PC-9 (cell line): Measurements from ENCODE around the gene IL6R. TPM values are rescaled to one million over a fixed set of nuclear protein-coding genes. Genes with fewer than 3 reads are reported as not detected.

Source experiments
- BruUV-seq: library from RNA; stranded (reverse); fragments of 400-500 nt; replicated peaks from 2 replicates; lab custom pipeline; 2021; lab: Mats Ljungman, UMichigan
- CTCF ChIA-PET: fragments of 300-600 bp; sonication (Branson Sonifier 250); formaldehyde crosslinking; loops from one replicate; lab custom pipeline; 2022; ENCODE audit warnings: antibody characterized with exemption; lab: Charles Lee
- POLR2A ChIA-PET: fragments of 300-600 bp; sonication (Branson Sonifier 250); formaldehyde crosslinking; loops from one replicate; lab custom pipeline; 2022; ENCODE audit warnings: antibody characterized with exemption; ENCODE audit not compliant: unreplicated experiment; lab: Charles Lee
- DNase-seq, 2 experiments: peaks; one replicate each; pipeline versions ENCODE4 v3.0.0 to v3.0.0-alpha.2; 2015 to 2022; ENCODE audit warnings: mixed read lengths in 1 of 2
- H2AFZ ChIP-seq: fragments of 200-600 bp; sonication (generic); 2 replicates; pipeline ENCODE4 v1.8.1; 2017; ENCODE audit warnings: antibody characterized with exemption
- H3F3A ChIP-seq: fragments of 200-600 bp; sonication (generic); 2 replicates; pipeline ENCODE4 v1.8.1; 2017; ENCODE audit warnings: antibody characterized with exemption, mild to moderate bottlenecking, low read depth; ENCODE audit not compliant: insufficient read depth
- H3K27ac ChIP-seq: fragments of 200-600 bp; sonication (generic); 2 replicates; pipeline ENCODE4 v1.6.1; 2016; ENCODE audit warnings: mixed run types
- H3K27me3 ChIP-seq: fragments of 200-600 bp; sonication (generic); 2 replicates; pipeline ENCODE4 v1.6.1; 2016; ENCODE audit warnings: low read depth, mixed run types; ENCODE audit not compliant: insufficient read depth
- H3K36me3 ChIP-seq: fragments of 200-600 bp; sonication (generic); 2 replicates; pipeline ENCODE4 v1.6.1; 2016; ENCODE audit warnings: low read depth, mixed run types
- H3K4me1 ChIP-seq: fragments of 200-600 bp; sonication (generic); replicated peaks from 2 replicates; pipeline ENCODE4 v1.6.1; 2016; ENCODE audit warnings: mixed run types; ENCODE audit not compliant: insufficient read depth
- H3K4me2 ChIP-seq: fragments of 200-600 bp; sonication (generic); 2 replicates; pipeline ENCODE4 v1.6.1; 2017; ENCODE audit warnings: mixed run types
- H3K4me3 ChIP-seq: fragments of 200-600 bp; sonication (generic); 2 replicates; pipeline ENCODE4 v1.6.1; 2016; ENCODE audit warnings: mixed run types
- H3K79me2 ChIP-seq: fragments of 200-600 bp; sonication (generic); 2 replicates; pipeline ENCODE4 v1.6.1; 2017; ENCODE audit warnings: low read depth, mixed run types
- H3K9me2 ChIP-seq: fragments of 200-600 bp; sonication (generic); 2 replicates; pipeline ENCODE4 v1.8.1; 2017; ENCODE audit warnings: mild to moderate bottlenecking; ENCODE audit not compliant: insufficient read depth
- H3K9me3 ChIP-seq: fragments of 200-600 bp; sonication (generic); 2 replicates; pipeline ENCODE4 v1.8.1; 2016; ENCODE audit warnings: low read depth; ENCODE audit not compliant: insufficient read depth
- H4K20me1 ChIP-seq: fragments of 200-600 bp; sonication (generic); 2 replicates; pipeline ENCODE4 v1.8.1; 2017; ENCODE audit not compliant: insufficient read depth
- EZH2 ChIP-seq: fragments of 200-600 bp; sonication (generic); IDR thresholded peaks from 2 replicates; pipeline ENCODE4 v1.8.0; 2017; ENCODE audit warnings: antibody characterized with exemption, low read depth
- intact Hi-C: fragments of 100-400 bp; cut with micrococcal nuclease; formaldehyde crosslinking; loops from one replicate; pipeline ENCODE4 v1.10.0; 2022; ENCODE audit not compliant: unreplicated experiment
- total RNA-seq: library from RNA; stranded (reverse); gene quantifications from 2 replicates; pipeline ENCODE4 v1.2.3, GENCODE V29; 2021
- TF ChIP-seq, protein P1 (sequence below): fragments of 200-600 bp; sonication (generic); conservative IDR thresholded peaks from 2 replicates; pipeline ENCODE4 v1.6.1; 2017; ENCODE audit warnings: mixed run types, antibody characterized with exemption, mild to moderate bottlenecking, moderate library complexity

IL6R gene
- total RNA-seq, 1 experiment from 2014 or later: 3.2 TPM

DNA sequence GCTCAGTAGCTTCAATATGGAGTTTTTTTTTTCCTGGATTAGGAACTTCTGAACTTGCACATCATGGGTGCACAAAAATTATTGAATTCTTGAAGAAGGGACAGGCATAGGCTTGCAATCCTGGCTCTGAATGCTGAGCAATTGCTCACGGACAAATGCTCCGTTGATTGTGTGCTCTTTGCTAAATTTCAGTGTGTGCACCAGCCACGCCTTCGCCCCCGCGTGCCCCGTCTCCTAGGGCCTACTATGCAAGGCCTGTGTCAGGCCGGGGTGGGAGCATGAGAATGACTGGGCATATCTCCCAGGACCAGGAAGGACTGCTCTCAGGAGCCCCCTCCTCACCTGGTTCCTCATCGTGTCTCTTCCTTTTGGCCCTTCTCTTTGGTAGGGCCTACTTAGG is 17.4 kb downstream of the IL6R start:
- Histone ChIP-seq H4K20me1 (no peaks in the 10 kb centered on the region; the same call in 1 of the 2 replicates), H3K4me3 (no peak overlapping the region), H2AFZ (no peak overlapping the region), H3K27ac (no peak overlapping the region), H3F3A (peaks cover 43% of the 10 kb centered on the region), H3K27me3 (no peaks in the 10 kb centered on the region), H3K4me2 (no peak overlapping the region), H3K9me2 (no peaks in the 10 kb centered on the region), H3K36me3 (no peaks in the 10 kb centered on the region), H3K4me1 (peaks cover 61% of the 10 kb centered on the region), H3K9me3 (no peaks in the 10 kb centered on the region), H3K79me2 (no peaks in the 10 kb centered on the region)
- TF ChIP-seq EZH2: no peak
- TF ChIP-seq, protein P1, sequence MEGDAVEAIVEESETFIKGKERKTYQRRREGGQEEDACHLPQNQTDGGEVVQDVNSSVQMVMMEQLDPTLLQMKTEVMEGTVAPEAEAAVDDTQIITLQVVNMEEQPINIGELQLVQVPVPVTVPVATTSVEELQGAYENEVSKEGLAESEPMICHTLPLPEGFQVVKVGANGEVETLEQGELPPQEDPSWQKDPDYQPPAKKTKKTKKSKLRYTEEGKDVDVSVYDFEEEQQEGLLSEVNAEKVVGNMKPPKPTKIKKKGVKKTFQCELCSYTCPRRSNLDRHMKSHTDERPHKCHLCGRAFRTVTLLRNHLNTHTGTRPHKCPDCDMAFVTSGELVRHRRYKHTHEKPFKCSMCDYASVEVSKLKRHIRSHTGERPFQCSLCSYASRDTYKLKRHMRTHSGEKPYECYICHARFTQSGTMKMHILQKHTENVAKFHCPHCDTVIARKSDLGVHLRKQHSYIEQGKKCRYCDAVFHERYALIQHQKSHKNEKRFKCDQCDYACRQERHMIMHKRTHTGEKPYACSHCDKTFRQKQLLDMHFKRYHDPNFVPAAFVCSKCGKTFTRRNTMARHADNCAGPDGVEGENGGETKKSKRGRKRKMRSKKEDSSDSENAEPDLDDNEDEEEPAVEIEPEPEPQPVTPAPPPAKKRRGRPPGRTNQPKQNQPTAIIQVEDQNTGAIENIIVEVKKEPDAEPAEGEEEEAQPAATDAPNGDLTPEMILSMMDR: no peak
- ChIA-PET POLR2A (no interaction called here), CTCF (interaction anchor here (0.6 kb wide), 1 partner anchor 61 kb away, joined by 3 read pairs; no protein-coding TSS in a partner anchor)
- intact Hi-C loops: no loop called here
- no peak for DNase-seq
- no TSS peak for BruUV-seq

DNA sequence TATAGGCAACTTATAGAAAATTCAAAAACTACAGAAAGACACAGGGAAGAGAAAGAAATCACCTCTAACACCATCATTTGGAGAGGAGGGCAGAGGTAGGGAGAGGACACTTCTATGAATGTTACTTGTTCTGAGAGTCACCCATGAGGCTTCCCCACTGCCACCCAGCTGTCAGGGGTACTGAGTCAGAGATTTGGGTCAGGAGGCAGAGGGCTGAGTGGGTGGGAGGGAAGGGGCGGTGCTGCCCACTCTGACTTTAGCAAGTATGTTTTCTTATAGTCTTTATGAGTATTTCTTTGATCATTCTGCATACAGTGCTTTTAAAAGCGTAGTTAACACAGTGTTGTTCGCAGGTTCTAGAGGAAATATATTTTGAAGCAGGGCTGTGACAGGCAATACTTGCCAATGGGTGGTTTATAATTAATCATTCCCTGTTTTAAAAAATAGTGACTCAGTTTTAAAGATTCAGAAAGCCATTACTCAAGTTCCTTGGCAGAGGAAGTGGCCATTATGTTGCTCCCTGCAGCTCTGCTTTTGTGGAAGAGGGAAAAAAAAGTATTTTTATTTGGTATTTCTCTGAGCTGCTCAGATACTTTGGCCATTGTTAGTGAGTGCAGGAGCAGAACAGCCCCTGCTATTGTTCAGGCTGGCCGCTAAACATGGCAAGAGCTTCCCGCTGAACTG is 18.3 kb downstream of the IL6R start:
- H3K9me3 ChIP-seq: no peaks in the 10 kb centered on the region
- H3K4me3 ChIP-seq: no peak overlapping the region
- TF ChIP-seq EZH2: no peak
- TF ChIP-seq, protein P1: no peak
- POLR2A ChIA-PET: no interaction called here
- no peaks in the 10 kb centered on the region for H4K20me1 ChIP-seq
- no peaks in the 10 kb centered on the region for H3K27me3 ChIP-seq
- BruUV-seq: no TSS peak
- peaks cover 38% of the 10 kb centered on the region for H3F3A ChIP-seq
- H3K36me3 ChIP-seq: no peaks in the 10 kb centered on the region
- peak in 1 of 2 experiments; percentile 52 for DNase-seq
- H3K4me2 ChIP-seq: peak overlapping the region; percentile 26; the same call in 1 of the 2 replicates
- no peaks in the 10 kb centered on the region for H3K79me2 ChIP-seq
- H2AFZ ChIP-seq: no peak overlapping the region
- CTCF ChIA-PET: no interaction called here
- H3K9me2 ChIP-seq: no peaks in the 10 kb centered on the region
- H3K4me1 ChIP-seq: peaks cover 60% of the 10 kb centered on the region
- H3K27ac ChIP-seq: 0 out of 2 replicates have a peak overlapping the region, but pooled peaks have one; percentile 25
- intact Hi-C loops: no loop called here

DNA sequence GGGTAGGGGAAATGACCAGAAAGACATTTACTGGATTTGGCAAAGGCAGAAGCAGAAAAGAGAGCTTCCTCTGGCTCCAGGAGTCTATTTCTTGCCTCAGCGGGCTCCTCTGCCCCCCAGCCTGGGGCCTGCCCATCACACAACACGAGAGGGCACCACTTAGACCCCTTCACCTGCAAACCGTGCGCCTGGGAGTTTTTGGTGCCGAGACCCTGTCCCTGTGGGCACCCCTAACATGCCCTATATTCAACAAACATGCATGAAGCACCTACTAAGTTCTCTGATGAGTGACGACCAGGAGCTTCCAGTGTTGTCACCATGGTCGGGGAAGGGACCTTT is 18.8 kb downstream of the IL6R start:
- DNase-seq: no peak
- Histone ChIP-seq H3K9me3 (no peaks in the 10 kb centered on the region), H3K9me2 (no peaks in the 10 kb centered on the region), H3F3A (peaks cover 33% of the 10 kb centered on the region), H3K4me2 (peak overlapping the region; percentile 26; the same call in 1 of the 2 replicates), H3K4me1 (peaks cover 55% of the 10 kb centered on the region), H4K20me1 (no peaks in the 10 kb centered on the region), H3K36me3 (no peaks in the 10 kb centered on the region), H3K27me3 (no peaks in the 10 kb centered on the region), H3K27ac (0 out of 2 replicates have a peak overlapping the region, but pooled peaks have one; percentile 25), H2AFZ (no peak overlapping the region), H3K79me2 (no peaks in the 10 kb centered on the region), H3K4me3 (no peak overlapping the region)
- intact Hi-C loops: no loop called here
- CTCF ChIA-PET: no interaction called here
- POLR2A ChIA-PET: no interaction called here
- TF ChIP-seq, protein P1: no peak
- no peak for TF ChIP-seq EZH2
- no TSS peak for BruUV-seq
